Neural cell (in vitro differentiated cells): ENCODE results near the gene LSAMP. TPM values are rescaled to one million over a fixed set of nuclear protein-coding genes. Genes with fewer than 3 reads are reported as not detected.

Experiments
- H2AFZ ChIP-seq: fragments of 200-600, 300-800 bp; sonication (generic), shearing (Covaris generic); 2 replicates; pipeline ENCODE4 v1.6.0; 2014; ENCODE audit warnings: low read depth, mild to moderate bottlenecking, antibody characterized with exemption, low read length, moderate library complexity
- H3F3A ChIP-seq: fragments of 200-600 bp; shearing (Covaris generic); 2 replicates; pipeline ENCODE4 v1.6.1; 2016; ENCODE audit warnings: mild to moderate bottlenecking, moderate library complexity, mixed read lengths, antibody characterized with exemption, low read length; ENCODE audit not compliant: insufficient read depth, poor library complexity, severe bottlenecking
- H3K27ac ChIP-seq: fragments of 200-600, 300-800 bp; sonication (generic), shearing (Covaris generic); 2 replicates; pipeline ENCODE4 v1.5.1; 2014; ENCODE audit warnings: mild to moderate bottlenecking, low read length, moderate library complexity
- H3K27me3 ChIP-seq: fragments of 300-800, 200-600 bp; sonication (generic), shearing (Covaris generic); 2 replicates; pipeline ENCODE4 v1.6.0; 2014; ENCODE audit warnings: mild to moderate bottlenecking, low read depth, low read length, moderate library complexity; ENCODE audit not compliant: insufficient read depth
- H3K36me3 ChIP-seq: fragments of 300-800, 200-600 bp; sonication (generic), shearing (Covaris generic); 2 replicates; pipeline ENCODE4 v1.5.1; 2014; ENCODE audit warnings: mild to moderate bottlenecking, antibody characterized with exemption, low read length, moderate library complexity; ENCODE audit not compliant: insufficient read depth
- H3K4me2 ChIP-seq: fragments of 300-800, 200-600 bp; sonication (generic), shearing (Covaris generic); 2 replicates; pipeline ENCODE4 v1.6.0; 2014; ENCODE audit warnings: mild to moderate bottlenecking, low read length
- H3K4me3 ChIP-seq: fragments of 300-800, 200-600 bp; sonication (generic), shearing (Covaris generic); 2 replicates; pipeline ENCODE4 v1.5.1; 2014; ENCODE audit warnings: mild to moderate bottlenecking, low read length, moderate library complexity
- H3K79me2 ChIP-seq: fragments of 200-600 bp; shearing (Covaris generic); replicated peaks from 2 replicates; pipeline ENCODE4 v1.6.0; 2014; ENCODE audit warnings: mild to moderate bottlenecking, low read length, moderate library complexity; ENCODE audit not compliant: insufficient read depth
- H3K9ac ChIP-seq: fragments of 300-800, 200-600 bp; sonication (generic), shearing (Covaris generic); 2 replicates; pipeline ENCODE4 v1.6.1; 2016; ENCODE audit warnings: mild to moderate bottlenecking, low read length, mixed read lengths
- H3K9me2 ChIP-seq: fragments of 200-600 bp; shearing (Covaris generic); 2 replicates; pipeline ENCODE4 v1.6.1; 2016; ENCODE audit warnings: mild to moderate bottlenecking, low read length, mixed read lengths; ENCODE audit not compliant: insufficient read depth
- H3K9me3 ChIP-seq: fragments of 200-600, 300-800 bp; sonication (generic), shearing (Covaris generic); 2 replicates; pipeline ENCODE4 v1.6.1; 2016; ENCODE audit warnings: mild to moderate bottlenecking, mixed run types, low read length, moderate library complexity, mixed read lengths
- H4K20me1 ChIP-seq: fragments of 200-600 bp; shearing (Covaris generic); 2 replicates; pipeline ENCODE4 v1.6.1; 2016; ENCODE audit warnings: mild to moderate bottlenecking, mixed run types; ENCODE audit not compliant: insufficient read depth
- EP300 ChIP-seq: fragments of 450-650 bp; conservative IDR thresholded peaks from 2 replicates; pipeline ENCODE4 v1.6.1; 2014; ENCODE audit warnings: antibody characterized with exemption, mild to moderate bottlenecking, moderate library complexity; ENCODE audit not compliant: poor library complexity, severe bottlenecking
- EZH2 ChIP-seq: fragments of 200-600, 300-800 bp; shearing (Covaris generic), sonication (generic); IDR thresholded peaks from 2 replicates; pipeline ENCODE4 v1.6.1; 2014; ENCODE audit warnings: antibody characterized with exemption, low read length, borderline replicate concordance, mild to moderate bottlenecking; ENCODE audit not compliant: insufficient read depth, poor library complexity, severe bottlenecking
- MXI1 ChIP-seq: fragments of 450-650 bp; conservative IDR thresholded peaks from 2 replicates; pipeline ENCODE4 v1.6.1; 2014; ENCODE audit warnings: antibody characterized with exemption, mild to moderate bottlenecking; ENCODE audit not compliant: poor library complexity, severe bottlenecking
- POLR2AphosphoS5 ChIP-seq: IDR thresholded peaks from 2 replicates; pipeline ENCODE4 v1.6.1; 2012
- RAD21 ChIP-seq: fragments of 450-650 bp; conservative IDR thresholded peaks from 2 replicates; pipeline ENCODE4 v1.6.1; 2014; ENCODE audit warnings: antibody characterized with exemption, mild to moderate bottlenecking, moderate library complexity
- SMC3 ChIP-seq: fragments of 450-650 bp; conservative IDR thresholded peaks from 2 replicates; pipeline ENCODE4 v1.6.1; 2014; ENCODE audit warnings: antibody characterized with exemption, mild to moderate bottlenecking, moderate library complexity; ENCODE audit not compliant: poor library complexity
- TAF1 ChIP-seq: IDR thresholded peaks from 2 replicates; pipeline ENCODE4 v1.6.1; 2012; ENCODE audit warnings: low read depth
- polyA plus RNA-seq: library from polyadenylated mRNA; depleted of rRNA; stranded (reverse); fragments of >200 nt; gene quantifications from 2 replicates; pipeline ENCODE4 v1.2.3, GENCODE V29; 2014
- TF ChIP-seq, protein P1 (sequence below): IDR thresholded peaks from 2 replicates; pipeline ENCODE4 v1.6.1; 2012; ENCODE audit warnings: borderline replicate concordance
- TF ChIP-seq, protein P2 (sequence below): fragments of 450-650 bp; IDR thresholded peaks from 2 replicates; pipeline ENCODE4 v1.5.1; 2014; ENCODE audit warnings: antibody characterized with exemption, mild to moderate bottlenecking, moderate library complexity; ENCODE audit not compliant: poor library complexity, severe bottlenecking

The LSAMP gene
- polyA plus RNA-seq, 1 donor from 2014 or later: 93.6 TPM

DNA sequence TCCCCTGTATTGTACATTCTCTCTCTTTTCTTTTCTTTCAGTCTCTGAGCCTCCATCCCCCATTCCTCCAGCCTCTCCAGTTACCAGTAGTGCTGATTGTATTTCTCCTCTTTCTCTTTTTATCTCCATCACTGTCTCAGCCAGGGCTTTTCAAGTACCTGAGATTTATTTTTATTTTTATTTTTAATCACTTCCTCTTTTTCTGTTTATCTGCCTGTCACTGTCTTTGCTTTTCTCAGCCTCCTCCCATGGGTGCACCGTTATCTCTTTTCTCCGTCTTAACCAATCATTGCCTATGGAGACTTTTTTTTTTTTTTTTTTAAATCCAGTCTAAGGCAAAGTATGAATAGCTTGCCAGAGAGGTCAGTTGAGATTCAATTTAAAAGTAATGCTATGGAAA lies 462.7 kb downstream of the LSAMP start:
- no peaks in the 10 kb centered on the region for H3K27me3 ChIP-seq
- H3K4me2 ChIP-seq: no peak overlapping the region
- H3K9ac ChIP-seq: no peak overlapping the region
- no peaks in the 10 kb centered on the region for H3F3A ChIP-seq
- TF ChIP-seq RAD21 (no peak), SMC3 (no peak), TAF1 (no peak)
- no peak overlapping the region for H3K27ac ChIP-seq
- no peaks in the 10 kb centered on the region for H3K9me3 ChIP-seq
- H2AFZ ChIP-seq: no peak overlapping the region
- no peaks in the 10 kb centered on the region for H4K20me1 ChIP-seq
- no peaks in the 10 kb centered on the region for H3K36me3 ChIP-seq
- H3K9me2 ChIP-seq: no peaks in the 10 kb centered on the region
- H3K4me3 ChIP-seq: no peak overlapping the region
- no peaks in the 10 kb centered on the region for H3K79me2 ChIP-seq

DNA sequence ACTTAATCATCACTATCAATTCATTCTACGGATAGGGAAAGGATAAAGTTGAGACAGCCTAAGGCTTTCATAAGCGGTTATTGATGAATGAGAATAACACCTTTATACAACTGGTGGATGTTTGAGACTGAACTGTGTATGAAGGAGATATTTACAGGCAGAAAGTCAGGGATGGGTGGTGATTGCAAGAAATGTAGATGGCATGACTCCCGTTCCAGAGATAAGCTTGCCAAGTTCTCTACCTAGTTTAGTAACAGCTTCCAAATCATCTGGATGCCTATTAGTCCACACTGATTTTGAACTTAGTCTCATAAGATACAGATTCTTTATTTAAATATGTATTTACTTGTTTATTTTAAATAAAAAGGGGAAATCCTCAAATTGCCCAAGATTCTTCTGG lies 463.2 kb downstream of the LSAMP start:
- Histone ChIP-seq H3K9ac (no peak overlapping the region), H3K79me2 (no peaks in the 10 kb centered on the region), H3K4me3 (no peak overlapping the region), H3K9me3 (no peaks in the 10 kb centered on the region), H3K9me2 (no peaks in the 10 kb centered on the region), H3F3A (no peaks in the 10 kb centered on the region), H3K36me3 (no peaks in the 10 kb centered on the region), H2AFZ (no peak overlapping the region), H3K27me3 (no peaks in the 10 kb centered on the region), H4K20me1 (no peaks in the 10 kb centered on the region), H3K4me2 (no peak overlapping the region), H3K27ac (no peak overlapping the region)
- TF ChIP-seq POLR2AphosphoS5: no peak
- TF ChIP-seq EZH2: no peak
- TF ChIP-seq EP300: no peak

DNA sequence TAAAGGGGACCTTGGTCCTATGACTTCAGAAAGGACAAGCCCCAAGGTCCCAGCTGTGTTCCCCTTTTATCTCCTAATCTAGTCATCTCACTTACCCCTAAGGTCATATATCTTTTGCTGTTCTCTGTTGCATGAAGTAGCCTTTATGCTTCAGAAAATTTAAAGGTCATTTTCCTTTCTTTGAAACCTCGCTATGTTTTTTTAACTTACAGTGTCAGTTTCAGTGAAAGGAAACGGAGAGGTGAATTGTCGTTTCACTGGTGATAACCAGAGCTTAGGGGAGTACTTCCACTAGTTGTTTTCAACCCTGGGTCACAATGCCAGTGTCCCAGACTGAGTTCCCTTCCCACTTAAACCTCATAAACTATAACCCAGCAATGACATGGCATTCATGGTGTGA lies 464.6 kb downstream of the LSAMP start:
- Histone ChIP-seq H3K9ac (no peak overlapping the region), H2AFZ (no peak overlapping the region), H3K36me3 (no peaks in the 10 kb centered on the region), H3K27me3 (no peaks in the 10 kb centered on the region), H3F3A (no peaks in the 10 kb centered on the region), H3K9me3 (no peaks in the 10 kb centered on the region), H3K4me3 (no peak overlapping the region), H3K27ac (no peak overlapping the region), H3K79me2 (no peaks in the 10 kb centered on the region), H3K9me2 (no peaks in the 10 kb centered on the region), H3K4me2 (no peak overlapping the region), H4K20me1 (no peaks in the 10 kb centered on the region)
- no peak for TF ChIP-seq SMC3
- TF ChIP-seq TAF1: no peak
- no peak for TF ChIP-seq POLR2AphosphoS5
- TF ChIP-seq, protein P1, sequence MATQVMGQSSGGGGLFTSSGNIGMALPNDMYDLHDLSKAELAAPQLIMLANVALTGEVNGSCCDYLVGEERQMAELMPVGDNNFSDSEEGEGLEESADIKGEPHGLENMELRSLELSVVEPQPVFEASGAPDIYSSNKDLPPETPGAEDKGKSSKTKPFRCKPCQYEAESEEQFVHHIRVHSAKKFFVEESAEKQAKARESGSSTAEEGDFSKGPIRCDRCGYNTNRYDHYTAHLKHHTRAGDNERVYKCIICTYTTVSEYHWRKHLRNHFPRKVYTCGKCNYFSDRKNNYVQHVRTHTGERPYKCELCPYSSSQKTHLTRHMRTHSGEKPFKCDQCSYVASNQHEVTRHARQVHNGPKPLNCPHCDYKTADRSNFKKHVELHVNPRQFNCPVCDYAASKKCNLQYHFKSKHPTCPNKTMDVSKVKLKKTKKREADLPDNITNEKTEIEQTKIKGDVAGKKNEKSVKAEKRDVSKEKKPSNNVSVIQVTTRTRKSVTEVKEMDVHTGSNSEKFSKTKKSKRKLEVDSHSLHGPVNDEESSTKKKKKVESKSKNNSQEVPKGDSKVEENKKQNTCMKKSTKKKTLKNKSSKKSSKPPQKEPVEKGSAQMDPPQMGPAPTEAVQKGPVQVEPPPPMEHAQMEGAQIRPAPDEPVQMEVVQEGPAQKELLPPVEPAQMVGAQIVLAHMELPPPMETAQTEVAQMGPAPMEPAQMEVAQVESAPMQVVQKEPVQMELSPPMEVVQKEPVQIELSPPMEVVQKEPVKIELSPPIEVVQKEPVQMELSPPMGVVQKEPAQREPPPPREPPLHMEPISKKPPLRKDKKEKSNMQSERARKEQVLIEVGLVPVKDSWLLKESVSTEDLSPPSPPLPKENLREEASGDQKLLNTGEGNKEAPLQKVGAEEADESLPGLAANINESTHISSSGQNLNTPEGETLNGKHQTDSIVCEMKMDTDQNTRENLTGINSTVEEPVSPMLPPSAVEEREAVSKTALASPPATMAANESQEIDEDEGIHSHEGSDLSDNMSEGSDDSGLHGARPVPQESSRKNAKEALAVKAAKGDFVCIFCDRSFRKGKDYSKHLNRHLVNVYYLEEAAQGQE: no peak
- TF ChIP-seq EP300: no peak
- no peak for TF ChIP-seq EZH2
- TF ChIP-seq MXI1: no peak
- TF ChIP-seq RAD21: no peak
- TF ChIP-seq, protein P2, sequence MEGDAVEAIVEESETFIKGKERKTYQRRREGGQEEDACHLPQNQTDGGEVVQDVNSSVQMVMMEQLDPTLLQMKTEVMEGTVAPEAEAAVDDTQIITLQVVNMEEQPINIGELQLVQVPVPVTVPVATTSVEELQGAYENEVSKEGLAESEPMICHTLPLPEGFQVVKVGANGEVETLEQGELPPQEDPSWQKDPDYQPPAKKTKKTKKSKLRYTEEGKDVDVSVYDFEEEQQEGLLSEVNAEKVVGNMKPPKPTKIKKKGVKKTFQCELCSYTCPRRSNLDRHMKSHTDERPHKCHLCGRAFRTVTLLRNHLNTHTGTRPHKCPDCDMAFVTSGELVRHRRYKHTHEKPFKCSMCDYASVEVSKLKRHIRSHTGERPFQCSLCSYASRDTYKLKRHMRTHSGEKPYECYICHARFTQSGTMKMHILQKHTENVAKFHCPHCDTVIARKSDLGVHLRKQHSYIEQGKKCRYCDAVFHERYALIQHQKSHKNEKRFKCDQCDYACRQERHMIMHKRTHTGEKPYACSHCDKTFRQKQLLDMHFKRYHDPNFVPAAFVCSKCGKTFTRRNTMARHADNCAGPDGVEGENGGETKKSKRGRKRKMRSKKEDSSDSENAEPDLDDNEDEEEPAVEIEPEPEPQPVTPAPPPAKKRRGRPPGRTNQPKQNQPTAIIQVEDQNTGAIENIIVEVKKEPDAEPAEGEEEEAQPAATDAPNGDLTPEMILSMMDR: no peak
